Heart right ventricle (tissue), 16 donors: Measurements from ENCODE around the gene MXD4. TPM values are rescaled to one million over a fixed set of nuclear protein-coding genes. Genes with fewer than 3 reads are reported as not detected.

ENCODE experiments used
- ATAC-seq, 8 donors: fragments of 200-7000 bp; cut with Tn5 transposase; one replicate each; pipeline ENCODE4 v1.9.1; 2020; ENCODE audit warnings: mild to moderate bottlenecking in 8 of 8, moderate library complexity in 8 of 8, moderate number of reproducible peaks in 1 of 8
- DNase-seq, 2 donors: peaks; one replicate each; pipeline ENCODE4 v3.0.0-alpha.2; 2020
- H3K27ac ChIP-seq, 10 donors: fragments of 200-600 bp; sonication (generic) in 2 of 10; one replicate each; pipeline versions ENCODE4 v1.5.0 to v1.8.0; 2020 to 2022; ENCODE audit warnings: mild to moderate bottlenecking in 3 of 10
- H3K27me3 ChIP-seq, 7 donors: fragments of 200-600 bp; one replicate each; pipeline ENCODE4 v1.8.0; 2021 to 2022; ENCODE audit warnings: mild to moderate bottlenecking in 2 of 7
- H3K36me3 ChIP-seq, 9 donors: fragments of 200-600 bp; sonication (generic) in 1 of 9; one replicate each; pipeline versions ENCODE4 v1.5.0 to v1.8.0; 2020 to 2022; ENCODE audit warnings: mild to moderate bottlenecking in 2 of 9
- H3K4me1 ChIP-seq, 9 donors: fragments of 200-600 bp; sonication (generic) in 1 of 9; one replicate each; pipeline versions ENCODE4 v1.5.0 to v1.8.0; 2020 to 2022; ENCODE audit warnings: mild to moderate bottlenecking in 4 of 9
- H3K4me3 ChIP-seq, 10 donors: fragments of 200-600 bp; sonication (generic) in 2 of 10; one replicate each; pipeline versions ENCODE4 v1.5.0 to v1.8.0; 2020 to 2022; ENCODE audit warnings: mild to moderate bottlenecking in 7 of 10, moderate library complexity in 2 of 10
- H3K9me3 ChIP-seq, 11 donors: fragments of 200-600 bp in 10 of 11; sonication (generic) in 2 of 11; one replicate each; pipeline versions ENCODE4 v1.5.0 to v1.8.0; 2013 to 2022; ENCODE audit warnings: mild to moderate bottlenecking in 2 of 11, control low read depth in 1 of 11, moderate library complexity in 1 of 11
- WGBS, 2 donors: extraction: QIAGEN DNeasy Blood & Tissue Kit; methylation state at CpG; one replicate each; pipeline ENCODE4 v1.1.7; 2013; ENCODE audit warnings: inconsistent platforms in 1 of 2; 5-methylcytosine and 5-hydroxymethylcytosine counted together
- intact Hi-C, 10 donors: fragments of 100-400 bp; cut with DNase I; formaldehyde crosslinking; loops; one replicate each; pipeline versions ENCODE4 v1.11.1 to v1.14.2; 2022
- polyA plus RNA-seq, 2 donors: library from polyadenylated mRNA; stranded (reverse); fragments of 200-250 nt; gene quantifications; one replicate each; pipeline ENCODE4 v1.2.3, GENCODE V29; 2013
- total RNA-seq, 10 donors: library from RNA; stranded (reverse); fragmentation: NEBNext Ultra II Directional in 3 of 10; extraction: Animal tissue kit (Norgen Biotek cat#: 25700) in 3 of 10; gene quantifications; one replicate each; pipeline versions ENCODE4 v1.2.1 to v1.2.4, GENCODE V29; 2021 to 2023
- TF ChIP-seq, protein P1 (sequence below), 9 donors: fragments of 200-600 bp; sonication (generic) in 2 of 9; IDR thresholded peaks; one replicate each; pipeline versions ENCODE4 v1.5.0 to v1.8.0; 2021 to 2022; ENCODE audit warnings: antibody characterized with exemption in 9 of 9, mild to moderate bottlenecking in 5 of 9, moderate library complexity in 1 of 9
- donor health status: Arrhythmogenic right ventricular cardiomyopathy.
- donor health status: ischemic (EF 13 %, LVEDD 7.1; RV severe dilation, severe dysfunction).
- donor health status: healthy with polysubstance abuse.
- donor health status: DM: no; HTN: yes; CAD: no.
- donor health status: DM: no; HTN: no; CAD: no.
- donor health status: ischemic (EF 25% LVEDD 6.9; RV normal size, moderate dysfunction).
- donor health status: ischemic (EF 25% LVEDD 5.7; RV mildly dilated, moderate dysfunction).
- donor health status: healthy.
- donor health status: DM: yes; HTN: yes; CAD: no.
- donor health status: Ischemic cardiomyopathy.
- donor health status: ischemic (EF 35%, LVEDD 5.7; RV mildly dilated, moderate dysfunction).
- donor health status: nonischemic (EF 11% LVEDD 7.7; RV severe dilation, severe dysfunction).
- donor health status: DM: yes; HTN: yes; CAD: no.
- donor health status: PGD.
- donor health status: ischemic (EF 29% LVEDD 5.4; RV normal size, mild dysfunction).
- donor health status: nonischemic (EF 23%, LVEDD 6.1; RV moderate dilation, normal function).

The MXD4 gene
- total and polyA plus RNA-seq, 12 donors = 19.1 to 82.2 (median 28.2) TPM

DNA sequence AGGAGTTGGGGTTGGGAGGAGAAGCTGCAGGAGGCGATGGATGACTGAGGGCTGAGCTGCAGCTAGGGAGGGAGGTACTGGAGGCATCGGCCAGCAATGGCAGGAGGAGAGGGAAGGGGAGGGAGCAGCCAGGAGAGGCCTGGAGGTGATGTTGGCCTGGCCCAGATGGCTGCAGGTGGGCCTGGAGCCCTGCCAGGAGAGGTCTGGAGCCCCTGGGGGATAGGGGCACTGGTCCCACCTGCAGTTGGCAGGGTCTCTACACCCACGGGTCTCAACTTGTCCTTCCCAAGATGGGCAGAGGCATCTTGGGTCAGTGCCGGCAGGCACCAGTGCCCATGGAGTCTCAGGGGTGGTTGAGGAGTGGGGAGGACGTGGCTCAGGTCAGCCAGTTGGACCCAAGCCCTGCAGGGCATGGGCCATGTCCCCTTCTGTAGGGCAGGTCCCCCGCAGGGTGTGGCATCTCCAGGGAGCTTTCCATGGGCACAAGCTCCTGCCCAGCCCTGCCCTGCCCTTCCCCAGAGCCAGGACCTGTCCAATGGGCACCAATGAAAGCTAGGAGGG lies 2.7 kb upstream of the MXD4 start:
- no peak overlapping the region for H3K4me3 ChIP-seq
- H3K36me3 ChIP-seq = peaks cover 0 to 3% (median 0%) of the 10 kb centered on the region in 9 donors
- no peak for ATAC-seq
- TF ChIP-seq, protein P1, sequence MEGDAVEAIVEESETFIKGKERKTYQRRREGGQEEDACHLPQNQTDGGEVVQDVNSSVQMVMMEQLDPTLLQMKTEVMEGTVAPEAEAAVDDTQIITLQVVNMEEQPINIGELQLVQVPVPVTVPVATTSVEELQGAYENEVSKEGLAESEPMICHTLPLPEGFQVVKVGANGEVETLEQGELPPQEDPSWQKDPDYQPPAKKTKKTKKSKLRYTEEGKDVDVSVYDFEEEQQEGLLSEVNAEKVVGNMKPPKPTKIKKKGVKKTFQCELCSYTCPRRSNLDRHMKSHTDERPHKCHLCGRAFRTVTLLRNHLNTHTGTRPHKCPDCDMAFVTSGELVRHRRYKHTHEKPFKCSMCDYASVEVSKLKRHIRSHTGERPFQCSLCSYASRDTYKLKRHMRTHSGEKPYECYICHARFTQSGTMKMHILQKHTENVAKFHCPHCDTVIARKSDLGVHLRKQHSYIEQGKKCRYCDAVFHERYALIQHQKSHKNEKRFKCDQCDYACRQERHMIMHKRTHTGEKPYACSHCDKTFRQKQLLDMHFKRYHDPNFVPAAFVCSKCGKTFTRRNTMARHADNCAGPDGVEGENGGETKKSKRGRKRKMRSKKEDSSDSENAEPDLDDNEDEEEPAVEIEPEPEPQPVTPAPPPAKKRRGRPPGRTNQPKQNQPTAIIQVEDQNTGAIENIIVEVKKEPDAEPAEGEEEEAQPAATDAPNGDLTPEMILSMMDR (IDR thresholded peaks at IDR 0.05) = no peak
- no peaks in the 10 kb centered on the region for H3K9me3 ChIP-seq
- peaks cover 23 to 71% (median 46%) of the 10 kb centered on the region in 9 donors for H3K4me1 ChIP-seq
- no peaks in the 10 kb centered on the region for H3K27me3 ChIP-seq
- no peak overlapping the region for H3K27ac ChIP-seq
- WGBS, 2 donors = 83 to 95% methylated on average over 4 to 6 of the region's 6 CpGs
- intact Hi-C loops = loop anchor here in 6 of 10 donors (5.0 to 10.0 kb wide), 2 partner anchors 150 to 153 kb away; partner anchors contain the start of genes CFAP99 (in 6 of the 6) and ZFYVE28 (in 6 of the 6)
- DNase-seq = no peak

DNA sequence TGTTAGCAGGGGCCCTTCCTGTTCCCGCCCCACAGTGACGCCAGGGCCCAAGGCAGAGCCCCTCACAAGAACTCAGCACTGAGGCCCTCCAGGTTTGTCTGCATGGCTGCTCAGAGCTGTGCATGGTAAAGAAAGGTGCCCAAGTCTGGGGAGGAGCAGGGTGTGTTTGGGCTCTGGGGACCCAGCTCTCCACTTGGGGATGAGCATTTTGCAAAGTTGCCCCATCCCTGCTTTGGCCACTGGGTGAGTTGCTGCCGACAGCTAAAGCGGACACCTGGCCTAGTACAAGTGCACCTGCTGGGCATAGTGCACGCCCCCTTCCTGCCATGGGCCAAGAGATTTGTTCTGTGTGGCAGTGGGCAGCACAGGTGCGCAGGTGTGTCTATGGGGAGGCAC lies 2.0 kb upstream of the MXD4 start:
- intact Hi-C loops = loop anchor here in 6 of 10 donors (2.0 to 10.0 kb wide), 3 partner anchors 21 to 153 kb away; partner anchors contain the start of genes CFAP99 (in 6 of the 6), ZFYVE28 (in 6 of the 6), HAUS3 (in 1 of the 6) and POLN (in 1 of the 6)
- H3K27me3 ChIP-seq = no peaks in the 10 kb centered on the region
- TF ChIP-seq, protein P1 (IDR thresholded peaks at IDR 0.05) = no peak
- H3K4me1 ChIP-seq = peaks cover 28 to 71% (median 48%) of the 10 kb centered on the region in 9 donors
- no peak overlapping the region for H3K4me3 ChIP-seq
- WGBS, 2 donors = 90 to 92% methylated on average over 6 of the region's 6 CpGs
- no peak for ATAC-seq
- H3K9me3 ChIP-seq = no peaks in the 10 kb centered on the region
- H3K36me3 ChIP-seq = peaks cover 0 to 3% (median 0%) of the 10 kb centered on the region in 9 donors
- no peak overlapping the region for H3K27ac ChIP-seq
- no peak for DNase-seq

DNA sequence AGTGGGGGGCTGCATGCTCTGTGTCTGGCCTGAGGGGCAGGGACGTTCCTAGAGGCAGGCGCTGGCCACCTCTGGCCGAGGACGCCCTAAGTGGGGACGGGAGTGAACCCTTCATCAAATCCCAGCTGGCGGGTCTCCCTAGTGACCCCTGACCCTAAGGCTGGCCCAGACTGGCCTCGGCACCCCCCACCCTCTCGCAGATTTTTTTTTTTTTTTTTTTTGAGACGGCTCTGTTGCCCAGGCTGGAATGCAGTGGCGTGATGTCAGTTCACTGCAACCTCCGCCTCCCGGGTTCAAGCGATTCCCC lies 988 bp upstream of the MXD4 start:
- H3K27ac ChIP-seq = peak overlapping the region; percentile 90 to 100 (median 98)
- no peaks in the 10 kb centered on the region for H3K9me3 ChIP-seq
- DNase-seq = no peak
- H3K4me3 ChIP-seq = peak overlapping the region; percentile 9 to 98 (median 75)
- TF ChIP-seq, protein P1 (IDR thresholded peaks at IDR 0.05) = no peak
- no peak for ATAC-seq
- peaks cover 0 to 12% (median 0%) of the 10 kb centered on the region in 9 donors for H3K36me3 ChIP-seq
- no peaks in the 10 kb centered on the region for H3K27me3 ChIP-seq
- WGBS, 2 donors = 41 to 45% methylated on average over 13 of the region's 13 CpGs
- peaks cover 37 to 77% (median 58%) of the 10 kb centered on the region in 9 donors for H3K4me1 ChIP-seq
- intact Hi-C loops = loop anchor here in 6 of 10 donors (2.0 to 10.0 kb wide), 3 partner anchors 20 to 154 kb away; partner anchors contain the start of genes CFAP99 (in 6 of the 6), ZFYVE28 (in 6 of the 6), HAUS3 (in 1 of the 6) and POLN (in 1 of the 6)

DNA sequence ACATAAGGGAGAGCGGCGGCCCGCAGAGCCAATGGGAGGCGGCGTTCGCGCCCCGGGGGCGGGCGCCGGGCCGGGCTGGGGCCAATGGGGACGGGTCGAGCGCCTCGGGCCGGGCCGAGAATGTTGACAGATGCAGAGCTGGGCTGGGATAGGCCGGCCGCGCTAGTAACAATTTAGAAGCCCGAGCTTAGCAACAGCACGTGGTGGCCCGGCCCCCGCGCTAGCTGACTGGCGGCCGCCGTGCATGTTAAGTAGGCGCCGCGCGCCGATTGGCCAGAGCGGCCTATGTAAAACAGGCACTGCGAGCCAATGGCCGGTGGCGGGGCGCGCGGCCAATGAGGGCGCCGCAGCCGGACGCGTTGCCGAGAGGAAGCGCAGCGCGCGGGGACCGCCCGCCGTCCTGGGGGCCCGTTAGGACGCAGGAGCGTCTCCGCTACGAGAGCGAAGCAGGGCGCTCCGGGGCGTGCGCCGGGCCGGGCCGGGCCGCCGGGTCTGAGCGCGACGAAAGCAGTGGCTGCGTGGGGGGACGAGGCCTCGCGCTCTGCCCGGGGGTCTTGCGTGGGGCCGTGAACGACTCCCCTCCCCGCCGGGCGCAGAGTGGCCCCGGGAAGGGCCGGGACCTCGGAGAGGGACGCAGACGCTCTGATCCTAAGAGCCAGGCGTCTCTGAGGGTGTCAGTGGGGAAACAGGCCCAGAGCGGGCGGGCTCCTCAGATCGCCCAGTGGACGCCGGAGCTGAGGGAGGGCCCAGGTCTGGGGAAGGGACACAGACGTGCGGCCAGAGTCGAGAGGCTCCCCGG lies 435 bp upstream of the MXD4 start:
- Histone ChIP-seq H3K27ac (peak overlapping the region; percentile 95 to 100 (median 98)), H3K36me3 (peaks cover 0 to 18% (median 0%) of the 10 kb centered on the region in 9 donors), H3K4me1 (peaks cover 42 to 82% (median 63%) of the 10 kb centered on the region in 9 donors), H3K9me3 (no peaks in the 10 kb centered on the region), H3K27me3 (no peaks in the 10 kb centered on the region), H3K4me3 (peak overlapping the region; percentile 9 to 99 (median 84))
- 1% methylated on average over 98 of the region's 98 CpGs for WGBS, 2 donors
- ATAC-seq (peak; percentile 91 to 96 (median 94)), DNase-seq (peak; percentile 99)
- TF ChIP-seq, protein P1 (IDR thresholded peaks at IDR 0.05) = no peak
- intact Hi-C loops = loop anchor here in 6 of 10 donors (2.0 to 10.0 kb wide), 3 partner anchors 20 to 155 kb away; partner anchors contain the start of genes CFAP99 (in 6 of the 6), ZFYVE28 (in 6 of the 6), HAUS3 (in 1 of the 6) and POLN (in 1 of the 6)
